HG02798 (cell line): ENCODE measurements around the gene ABHD2.
"Not testable (repeated sequence)": the region's sequence is repeated elsewhere in the genome, so short reads cannot be mapped to it uniquely, and the experiment has no call there.

Source experiments
- ATAC-seq: cut with Tn5 transposase; IDR thresholded peaks from one replicate; pipeline ENCODE4 v1.9.1; 2021; ENCODE audit warnings: mild to moderate bottlenecking; ENCODE audit not compliant: unreplicated experiment, poor library complexity

Gene ABHD2

GRCh38 chr15:89087830-89088604 is at the start of gene ABHD2:
ABHD2 (plus strand) TSS chr15:89088456; CDS start chr15:89116328, 27,872 bp downstream.
- peak; percentile 97 for ATAC-seq

- no peak for ATAC-seq
Measured at GRCh38 chr15:89039142-89039541, 49.1 kb upstream of the ABHD2 start.

- no peak for ATAC-seq
Measured at GRCh38 chr15:89041507-89041906, 46.7 kb upstream of the ABHD2 start.

GRCh38 chr15:89042387-89042786 is 45.9 kb upstream of the ABHD2 start:
- ATAC-seq: no peak

GRCh38 chr15:89043031-89044002 is 44.9 kb upstream of the ABHD2 start:
- ATAC-seq: no peak

GRCh38 chr15:89049016-89049666 is 39.1 kb upstream of the ABHD2 start:
- ATAC-seq: not testable (repeated sequence)

GRCh38 chr15:89051875-89052274 is 36.4 kb upstream of the ABHD2 start:
- no peak for ATAC-seq

- no peak for ATAC-seq
Measured at GRCh38 chr15:89052474-89052873, 35.8 kb upstream of the ABHD2 start.

- no peak for ATAC-seq
Measured at GRCh38 chr15:89054873-89055272, 33.4 kb upstream of the ABHD2 start.

GRCh38 chr15:89057506-89058133 is 30.6 kb upstream of the ABHD2 start:
- peak; percentile 69 for ATAC-seq

- ATAC-seq: no peak
Measured at GRCh38 chr15:89058376-89058775, 29.9 kb upstream of the ABHD2 start.

GRCh38 chr15:89058876-89059405 is 29.3 kb upstream of the ABHD2 start:
- no peak for ATAC-seq

- ATAC-seq: no peak
Measured at GRCh38 chr15:89066280-89066679, 22.0 kb upstream of the ABHD2 start.

- ATAC-seq: peak; percentile 21
Measured at GRCh38 chr15:89067751-89068150, 20.5 kb upstream of the ABHD2 start.

- ATAC-seq: peak; percentile 95
Measured at GRCh38 chr15:89068325-89068784, 19.9 kb upstream of the ABHD2 start.

- no peak for ATAC-seq
Measured at GRCh38 chr15:89070197-89071124, 17.8 kb upstream of the ABHD2 start.

- no peak for ATAC-seq
Measured at GRCh38 chr15:89071471-89071870, 16.8 kb upstream of the ABHD2 start.

- ATAC-seq: no peak
Measured at GRCh38 chr15:89072277-89072869, 15.9 kb upstream of the ABHD2 start.
